IMR-90 (cell line): Measurements from ENCODE around the gene NF1. TPM values are rescaled to one million over a fixed set of nuclear protein-coding genes. Genes with fewer than 3 reads are reported as not detected.
A peak's percentile ranks its signal among the peaks of the same experiment; 100 is the strongest.
"Not testable (repeated sequence)": the region's sequence is repeated elsewhere in the genome, so short reads cannot be mapped to it uniquely, and the experiment has no call there.

Source experiments
- ATAC-seq: fragments of 200-7000 bp; cut with Tn5 transposase; 2 replicates; pipeline ENCODE4 v1.9.1; 2020; ENCODE audit warnings: low read depth, mild to moderate bottlenecking, moderate library complexity
- BruUV-seq: library from RNA; stranded (reverse); fragments of 400-500 nt; replicated peaks from 2 replicates; lab custom pipeline; 2021; lab: Mats Ljungman, UMichigan
- CTCF ChIA-PET: fragments of 300-600 bp; formaldehyde crosslinking; extraction: SDS; loops from one replicate; lab custom pipeline; 2021; ENCODE audit warnings: antibody characterized with exemption; lab: Yijun Ruan, JAX
- POLR2A ChIA-PET: fragments of 300-600 bp; sonication (Branson Sonifier 250); formaldehyde crosslinking; loops from one replicate; lab custom pipeline; 2022; ENCODE audit warnings: antibody characterized with exemption; ENCODE audit not compliant: unreplicated experiment; lab: Charles Lee
- DNase-seq: peaks from one replicate; pipeline ENCODE4 v3.0.0; 2013
- H2AFZ ChIP-seq: replicated peaks from 2 replicates; pipeline ENCODE3; 2013; ENCODE audit warnings: low read length, mild to moderate bottlenecking; ENCODE audit not compliant: poor library complexity
- H2AK5ac ChIP-seq: 2 replicates; pipeline ENCODE4 v1.6.1; 2013; ENCODE audit warnings: low read depth, low read length, inconsistent platforms
- H2AK9ac ChIP-seq: replicated peaks from 2 replicates; pipeline ENCODE3; 2013; ENCODE audit warnings: mild to moderate bottlenecking, low read depth, low read length, moderate library complexity; ENCODE audit not compliant: poor library complexity
- H2BK120ac ChIP-seq: 2 replicates; pipeline ENCODE4 v1.6.1; 2013; ENCODE audit warnings: low read depth, low read length, inconsistent platforms
- H2BK15ac ChIP-seq: 3 replicates; pipeline ENCODE4 v1.6.1; 2013; ENCODE audit warnings: low read depth, low read length, inconsistent platforms
- H2BK20ac ChIP-seq: 2 replicates; pipeline ENCODE4 v1.6.1; 2013; ENCODE audit warnings: low read depth, mild to moderate bottlenecking, inconsistent platforms, low read length, moderate library complexity
- H2BK5ac ChIP-seq: 2 replicates; pipeline ENCODE4 v1.6.1; 2013; ENCODE audit warnings: mild to moderate bottlenecking, low read depth, low read length, inconsistent platforms; ENCODE audit not compliant: poor library complexity, severe bottlenecking
- H3K14ac ChIP-seq: replicated peaks from 2 replicates; pipeline ENCODE4 v1.6.1; 2013; ENCODE audit warnings: low read depth, low read length, inconsistent platforms
- H3K18ac ChIP-seq: 2 replicates; pipeline ENCODE4 v1.6.1; 2013; ENCODE audit warnings: low read depth, low read length, control low read depth
- H3K23ac ChIP-seq: 2 replicates; pipeline ENCODE4 v1.6.1; 2013; ENCODE audit warnings: low read depth, low read length, inconsistent platforms
- H3K27ac ChIP-seq: 2 replicates; pipeline ENCODE4 v1.5.1; 2013; ENCODE audit warnings: mild to moderate bottlenecking, control low read depth, low read length; ENCODE audit not compliant: insufficient read depth
- H3K27me3 ChIP-seq: 2 replicates; pipeline ENCODE4 v1.6.1; 2013; ENCODE audit warnings: low read length; ENCODE audit not compliant: control insufficient read depth, insufficient read depth
- H3K36me3 ChIP-seq: 2 replicates; pipeline ENCODE4 v1.6.1; 2013; ENCODE audit warnings: low read length, mixed read lengths; ENCODE audit not compliant: control insufficient read depth, insufficient read depth
- H3K4ac ChIP-seq: 2 replicates; pipeline ENCODE4 v1.6.1; 2013; ENCODE audit warnings: low read depth, low read length, inconsistent platforms
- H3K4me1 ChIP-seq: 2 replicates; pipeline ENCODE4 v1.6.1; 2013; ENCODE audit warnings: low read length, mixed read lengths; ENCODE audit not compliant: control insufficient read depth, insufficient read depth
- H3K4me2 ChIP-seq: 2 replicates; pipeline ENCODE4 v1.6.1; 2013; ENCODE audit warnings: low read depth, mild to moderate bottlenecking, control low read depth, low read length, moderate library complexity
- H3K4me3 ChIP-seq: 2 replicates; pipeline ENCODE4 v1.5.1; 2013; ENCODE audit warnings: low read depth, mild to moderate bottlenecking, control low read depth, low read length, moderate library complexity; ENCODE audit not compliant: insufficient read depth
- H3K56ac ChIP-seq: 2 replicates; pipeline ENCODE4 v1.6.1; 2013; ENCODE audit warnings: low read length, inconsistent platforms; ENCODE audit not compliant: insufficient read depth; ENCODE audit errors: extremely low read depth
- H3K79me1 ChIP-seq, 2 experiments: 2 replicates each; pipeline ENCODE4 v1.6.1; 2013; ENCODE audit warnings: low read length in 2 of 2, inconsistent platforms in 1 of 2, low read depth in 1 of 2
- H3K9ac ChIP-seq: 2 replicates; pipeline ENCODE4 v1.6.1; 2013; ENCODE audit warnings: low read depth, low read length, control low read depth
- H3K9me1 ChIP-seq: 2 replicates; pipeline ENCODE4 v1.6.1; 2013; ENCODE audit warnings: low read length, inconsistent platforms; ENCODE audit not compliant: insufficient read depth
- H3K9me3 ChIP-seq: 2 replicates; pipeline ENCODE4 v1.6.1; 2013; ENCODE audit warnings: low read length; ENCODE audit not compliant: control insufficient read depth, insufficient read depth
- H4K20me1 ChIP-seq: 2 replicates; pipeline ENCODE4 v1.6.1; 2013; ENCODE audit warnings: low read length, inconsistent platforms; ENCODE audit not compliant: insufficient read depth
- H4K5ac ChIP-seq: 2 replicates; pipeline ENCODE4 v1.6.1; 2013; ENCODE audit warnings: mild to moderate bottlenecking, low read depth, low read length, control low read depth
- H4K8ac ChIP-seq, 2 experiments: 2 replicates each; pipeline ENCODE4 v1.6.1; 2013; ENCODE audit warnings: low read depth in 2 of 2, low read length in 2 of 2, control low read depth in 1 of 2, inconsistent platforms in 1 of 2
- H4K91ac ChIP-seq: 2 replicates; pipeline ENCODE4 v1.6.1; 2013; ENCODE audit warnings: low read depth, low read length, inconsistent platforms; ENCODE audit not compliant: insufficient read depth
- FOS ChIP-seq: fragments of 150-350 bp; IDR thresholded peaks from 2 replicates; pipeline ENCODE4 v1.6.1; 2016; ENCODE audit warnings: low read depth, low read length
- MXI1 ChIP-seq: IDR thresholded peaks from 2 replicates; pipeline ENCODE4 v1.6.1; 2012; ENCODE audit warnings: low read depth, mild to moderate bottlenecking, low read length, moderate library complexity, borderline replicate concordance
- SMC3 ChIP-seq: fragments of 150-350 bp; IDR thresholded peaks from 2 replicates; pipeline ENCODE4 v1.6.1; 2016; ENCODE audit warnings: low read depth, mild to moderate bottlenecking, antibody characterized with exemption, low read length, moderate library complexity
- WGBS, 2 experiments: methylation state at CpG; one replicate each; pipeline versions ENCODE4 v1.1.5 to v1.1.7; 2013; ENCODE audit warnings: missing lambda C conversion rate in 2 of 2; ENCODE audit not compliant: insufficient read length in 1 of 2; ENCODE audit errors: extremely low coverage in 2 of 2; 5-methylcytosine and 5-hydroxymethylcytosine counted together
- dilution Hi-C: fragments of 300-500 bp; cut with HindIII; formaldehyde crosslinking; loops from one replicate; pipeline ENCODE4 v1.14.3; 2018; ENCODE audit warnings: low sequenced_read_pairs; ENCODE audit not compliant: unreplicated experiment
- in situ Hi-C: fragments of 300-500 bp; cut with MboI; formaldehyde crosslinking; loops from 3 replicates; pipeline ENCODE4 v1.14.3; 2019; ENCODE audit warnings: low sequenced_read_pairs, inconsistent platforms, mixed read lengths
- intact Hi-C: fragments of 100-400 bp; cut with micrococcal nuclease; formaldehyde crosslinking; loops from 2 replicates; pipeline ENCODE4 v1.10.0; 2022
- polyA plus RNA-seq, 3 experiments: library from polyadenylated mRNA; depleted of rRNA; stranded (reverse); fragments of >200 nt; gene quantifications; 2 replicates each; pipeline ENCODE4 v1.2.3, GENCODE V29; 2012; ENCODE audit warnings: low replicate concordance in 1 of 3
- total RNA-seq: library from RNA; depleted of rRNA; stranded (reverse); fragments of >200 nt; gene quantifications from 2 replicates; pipeline ENCODE4 v1.2.3, GENCODE V29; 2012

The NF1 gene
- total and polyA plus RNA-seq, 2 of the 4 experiments (the other 2 are of a cell fraction), result 17.9 to 48.6 TPM

GRCh38 chr17:31112001-31112661, 17.4 kb downstream of the NF1 start:
- in situ Hi-C loops (no loop called here), dilution Hi-C loops (no loop called here), intact Hi-C loops (no loop called here)
- Histone ChIP-seq H2BK120ac (no peak overlapping the region), H2BK15ac (no peak overlapping the region), H2BK5ac (no peak overlapping the region), H2AK5ac (no peak overlapping the region), H3K9me3 (no peaks in the 10 kb centered on the region), H2AK9ac (no peak overlapping the region), H3K9ac (no peak overlapping the region), H4K20me1 (peaks cover 67% of the 10 kb centered on the region), H3K18ac (no peak overlapping the region), H3K23ac (no peak overlapping the region), H3K79me1 (peaks cover 23 to 87% of the 10 kb centered on the region in 2 experiments), H2BK20ac (no peak overlapping the region), H3K4me3 (no peak overlapping the region), H2AFZ (no peak overlapping the region), H3K27ac (no peak overlapping the region), H4K91ac (no peak overlapping the region), H3K4me1 (peaks cover 5% of the 10 kb centered on the region), H3K27me3 (no peaks in the 10 kb centered on the region), H4K8ac (no peak overlapping the region), H3K9me1 (peaks cover 11% of the 10 kb centered on the region), H3K4me2 (no peak overlapping the region), H4K5ac (no peak overlapping the region), H3K4ac (no peak overlapping the region), H3K14ac (no peak overlapping the region), H3K36me3 (no peaks in the 10 kb centered on the region; the same call in 1 of the 2 replicates), H3K56ac (no peak overlapping the region)
- no TSS peak for BruUV-seq
- TF ChIP-seq MXI1, result no peak
- TF ChIP-seq FOS, result 0 out of 2 replicates have a peak, but pooled peaks have one; percentile 7
- TF ChIP-seq SMC3, result no peak
- DNase-seq (no peak), ATAC-seq (no peak)
- ChIA-PET POLR2A (no interaction called here), CTCF (no interaction called here)
- whole genome bisulfite sequencing, 2 experiments, result no CpG with 5 or more reads among the region's 1 CpG

DNA sequence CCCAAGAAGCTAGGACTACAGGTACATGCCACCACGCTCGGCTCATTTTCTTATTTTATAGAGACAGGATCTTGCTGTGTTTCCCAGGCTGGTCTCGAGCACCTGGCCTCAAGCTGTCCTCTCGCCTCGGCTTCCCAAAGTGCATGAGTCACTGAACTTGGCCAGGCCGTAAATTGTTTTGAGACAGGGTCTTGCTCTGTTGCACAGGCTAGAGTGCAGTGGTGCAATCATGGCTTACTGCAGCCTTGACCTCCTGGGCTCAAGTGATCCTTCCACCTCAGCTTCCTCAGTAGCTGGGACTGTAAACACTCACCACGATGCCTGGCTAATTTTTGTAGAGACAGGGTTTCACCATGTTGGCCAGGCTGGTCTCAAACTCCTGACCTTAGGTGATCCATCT, 18.6 kb downstream of the NF1 start:
- POLR2A ChIA-PET, H3K14ac ChIP-seq, H3K56ac ChIP-seq, H2AFZ ChIP-seq, H3K9me3 ChIP-seq, H2BK15ac ChIP-seq, BruUV-seq, H2AK9ac ChIP-seq, H3K4me3 ChIP-seq, intact Hi-C loops, H2AK5ac ChIP-seq, H3K23ac ChIP-seq, in situ Hi-C loops, H3K4me1 ChIP-seq, H4K8ac ChIP-seq, H2BK120ac ChIP-seq, H4K91ac ChIP-seq, H3K27me3 ChIP-seq, H3K4me2 ChIP-seq, H2BK5ac ChIP-seq, dilution Hi-C loops, H3K9ac ChIP-seq, H3K4ac ChIP-seq, H3K27ac ChIP-seq, H2BK20ac ChIP-seq, H3K36me3 ChIP-seq, H4K5ac ChIP-seq, H3K18ac ChIP-seq: not testable (repeated sequence)
- ATAC-seq (peak; percentile 46), DNase-seq (peak; percentile 64)
- CTCF ChIA-PET, result interaction anchor here (0.6 to 1.1 kb wide), 2 partner anchors 16 to 26 kb away, joined by 3 to 4 read pairs; no protein-coding TSS in a partner anchor
- Histone ChIP-seq H3K79me1 (peaks cover 17 to 80% of the 10 kb centered on the region in 2 experiments), H3K9me1 (peaks cover 11% of the 10 kb centered on the region), H4K20me1 (peaks cover 57% of the 10 kb centered on the region)
- WGBS, 2 experiments, result 80% methylated on average over 4 of the region's 7 CpGs; no CpG with 5 or more reads in 1 of the 2 experiments
